ENCODE measurements around the gene PRRT1B.
A peak's percentile ranks its signal among the peaks of the same experiment; 100 is the strongest.

The PRRT1B gene

DNA sequence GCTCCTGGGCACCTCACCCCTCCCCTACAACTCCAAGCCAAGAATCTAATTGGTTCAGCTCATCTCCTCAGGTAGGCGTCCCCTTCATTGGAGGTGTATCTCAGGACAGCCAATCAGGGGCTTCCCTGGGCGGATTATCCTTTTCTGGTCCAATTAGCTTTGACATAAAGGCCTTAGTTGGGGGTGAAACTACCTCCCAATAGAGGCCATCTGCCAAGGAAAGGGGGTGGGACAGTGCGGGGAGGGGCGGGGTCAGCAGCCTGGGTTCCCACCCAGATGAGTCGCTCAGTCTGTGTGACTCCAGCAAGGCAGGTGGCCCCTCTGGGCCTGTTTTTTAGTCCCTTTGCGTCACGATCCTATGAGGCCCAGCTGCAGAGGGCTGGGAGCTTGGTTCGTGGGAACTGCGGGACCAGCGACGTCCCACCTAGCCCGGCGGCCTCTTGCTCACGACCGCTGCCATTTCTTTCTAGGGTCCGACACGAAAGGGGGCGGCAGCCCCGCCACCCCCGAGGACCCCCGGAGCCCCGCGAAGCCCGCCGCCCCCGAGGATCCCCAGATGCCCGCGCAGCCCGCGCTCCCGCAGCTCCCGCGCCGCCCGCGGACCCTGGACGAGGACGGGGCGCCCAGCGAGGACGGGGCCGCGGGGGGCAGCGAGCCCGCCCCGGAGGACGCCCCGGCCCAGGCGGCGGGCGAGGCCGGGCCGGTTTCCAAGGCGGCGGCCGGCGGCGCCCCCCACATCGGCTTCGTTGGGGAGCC lies 8.9 kb downstream of the PRRT1B start:
- DNase-seq, result no peak

DNA sequence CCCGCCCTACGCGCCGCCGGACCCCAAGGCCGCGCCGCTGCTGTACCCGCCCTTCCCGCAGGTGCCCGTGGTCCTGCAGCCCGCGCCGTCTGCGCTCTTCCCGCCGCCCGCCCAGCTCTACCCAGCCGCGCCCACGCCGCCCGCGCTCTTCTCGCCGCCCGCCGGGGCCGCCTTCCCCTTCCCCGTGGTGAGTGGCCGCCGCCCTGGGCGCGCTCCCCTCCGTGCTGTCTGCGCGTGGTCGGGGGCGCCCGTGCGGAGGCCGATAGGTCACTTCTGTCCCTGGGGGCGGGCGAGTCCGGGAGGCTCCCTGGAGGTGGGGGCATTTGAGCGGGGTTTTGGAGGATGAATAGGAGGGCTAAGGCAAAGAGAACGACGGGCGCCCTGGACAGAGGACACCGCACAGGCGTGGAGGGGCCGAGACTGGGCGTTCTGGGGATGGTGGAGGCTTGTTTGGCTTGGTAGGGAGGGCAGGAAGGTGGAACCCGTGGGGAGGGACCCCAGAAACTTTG lies 9.6 kb downstream of the PRRT1B start:
- no peak for DNase-seq

- DNase-seq, result no peak
Measured at GRCh38 chr9:131555841-131556673, 10.7 kb downstream of the PRRT1B start.

DNA sequence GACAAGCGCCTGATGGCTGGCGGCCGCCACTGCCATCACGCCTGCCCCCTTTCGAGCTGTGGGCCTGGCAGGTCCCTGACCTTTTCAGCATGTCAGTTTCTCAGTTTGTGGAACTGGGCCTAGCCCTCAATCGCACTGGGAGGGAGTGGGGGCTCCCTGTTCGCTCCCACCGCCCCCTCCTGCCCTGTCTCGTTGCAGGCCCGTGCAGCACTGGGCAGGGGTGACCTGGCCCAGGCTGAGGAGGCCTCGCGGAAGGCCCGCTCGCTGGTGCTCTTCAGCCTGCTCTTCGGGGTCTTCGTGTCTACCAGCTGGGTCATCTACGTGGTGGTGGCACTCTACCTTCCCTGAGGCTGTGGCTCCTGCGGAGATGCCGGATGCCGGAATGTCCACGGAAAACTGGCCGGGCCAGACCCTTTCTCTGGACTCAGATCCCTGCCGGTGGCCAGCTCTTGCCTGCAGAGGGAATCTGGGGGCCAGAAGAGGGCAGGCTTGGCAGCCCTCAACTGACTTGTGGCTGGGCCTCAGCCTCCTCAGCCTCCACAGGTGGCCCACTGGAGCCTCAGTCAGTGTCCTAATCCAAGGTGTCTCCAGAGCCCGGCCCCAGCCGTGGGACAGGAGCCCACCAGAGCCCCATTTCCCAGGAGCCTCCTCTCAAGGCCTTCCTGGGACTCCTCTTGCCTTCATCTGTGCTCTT lies 12.7 kb downstream of the PRRT1B start:
- no peak for DNase-seq

GRCh38 chr9:131559421-131560000 lies 14.2 kb downstream of the PRRT1B start:
- DNase-seq, result no peak

DNA sequence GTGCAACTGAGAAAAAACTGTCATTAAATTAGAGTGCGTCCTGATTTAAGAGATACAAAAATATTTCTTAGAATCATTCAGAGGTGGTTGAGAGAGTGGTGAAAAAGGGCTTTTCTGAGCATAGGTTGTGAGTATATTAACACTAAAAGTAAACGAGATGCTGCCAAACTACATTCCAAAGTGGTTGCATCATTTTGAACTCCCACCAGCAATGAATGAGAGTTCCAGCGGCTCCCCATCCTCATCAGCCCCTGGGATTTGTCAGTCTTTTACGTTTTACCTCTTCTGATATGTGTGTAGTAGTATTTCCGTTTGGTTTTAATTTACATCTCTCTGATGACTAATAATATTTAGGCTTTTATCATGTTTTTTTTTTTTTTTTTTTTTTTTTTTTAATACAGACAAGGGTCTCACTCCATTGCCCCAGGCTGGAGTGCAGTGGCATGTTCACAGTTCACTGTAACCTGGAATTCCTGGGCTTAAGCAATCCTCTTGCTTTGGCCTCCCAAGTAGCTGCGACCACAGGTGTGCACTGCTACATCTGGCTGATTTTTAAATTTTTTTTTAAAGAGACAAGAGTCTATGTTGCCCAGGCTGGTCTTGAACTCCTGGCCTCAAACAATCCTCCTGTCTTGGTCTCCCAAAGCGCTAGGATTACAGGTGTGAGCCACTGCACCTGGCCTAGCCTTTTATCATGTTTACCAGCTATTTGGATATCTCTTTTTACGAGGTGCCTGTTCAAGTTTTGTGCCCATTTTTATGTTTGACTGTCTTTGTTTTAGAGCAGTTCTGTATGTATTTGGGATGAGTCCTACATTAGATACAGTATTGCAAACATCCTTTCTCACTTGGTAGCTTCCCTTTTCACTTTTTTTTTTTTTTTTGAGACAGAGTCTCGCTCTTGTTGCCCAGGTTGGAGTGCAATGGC lies 17.0 kb downstream of the PRRT1B start:
- DNase-seq, result no peak

- DNase-seq, result no peak
Measured at GRCh38 chr9:131565369-131565768, 20.0 kb downstream of the PRRT1B start.

DNA sequence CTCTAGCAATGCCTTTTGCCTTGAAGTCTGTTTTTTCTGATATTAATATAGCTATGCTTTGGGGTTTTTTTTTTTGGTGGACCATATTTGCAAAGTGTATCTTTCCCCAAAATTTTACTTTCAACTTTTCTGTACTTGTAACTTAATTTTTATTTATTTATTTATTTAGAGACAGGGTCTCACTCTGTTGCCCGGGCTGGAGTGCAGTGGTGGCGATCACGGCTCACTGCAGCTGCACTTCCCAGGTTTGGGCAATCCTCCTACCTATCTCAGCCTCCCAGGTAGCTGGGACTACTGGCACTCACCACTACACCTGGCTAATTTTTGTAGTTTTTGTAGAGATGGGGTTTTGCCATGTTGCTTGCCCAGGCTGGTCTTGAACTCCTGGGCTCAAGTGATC lies 20.8 kb downstream of the PRRT1B start:
- no peak for DNase-seq

DNA sequence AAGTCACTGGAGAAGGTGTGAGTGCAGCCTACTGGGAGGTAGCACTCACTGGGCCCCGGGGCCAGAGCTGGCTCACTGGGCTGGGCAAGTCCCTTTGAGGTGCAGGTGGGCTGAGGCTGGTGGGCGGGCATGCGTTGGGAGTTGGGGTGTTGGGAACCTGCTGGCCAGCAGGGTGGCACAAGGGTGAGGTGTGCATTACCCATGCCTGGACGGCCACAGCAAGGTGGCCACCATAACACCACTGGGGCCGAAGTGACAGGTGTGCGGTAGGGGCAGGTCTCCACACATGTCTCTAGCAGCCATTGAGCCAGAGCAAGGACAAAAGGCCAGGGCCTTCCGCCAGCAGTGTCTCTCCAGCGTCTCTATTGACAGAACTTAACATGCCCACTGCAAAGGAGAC lies 22.6 kb downstream of the PRRT1B start:
- DNase-seq, result no peak

- no peak for DNase-seq
Measured at GRCh38 chr9:131574730-131575640, 29.7 kb downstream of the PRRT1B start.

- no peak for DNase-seq
Measured at GRCh38 chr9:131575946-131576853, 30.9 kb downstream of the PRRT1B start.

- DNase-seq, result no peak
Measured at GRCh38 chr9:131577005-131578000, 32.0 kb downstream of the PRRT1B start.

- no peak for DNase-seq
Measured at GRCh38 chr9:131578021-131578420, 32.7 kb downstream of the PRRT1B start.

DNA sequence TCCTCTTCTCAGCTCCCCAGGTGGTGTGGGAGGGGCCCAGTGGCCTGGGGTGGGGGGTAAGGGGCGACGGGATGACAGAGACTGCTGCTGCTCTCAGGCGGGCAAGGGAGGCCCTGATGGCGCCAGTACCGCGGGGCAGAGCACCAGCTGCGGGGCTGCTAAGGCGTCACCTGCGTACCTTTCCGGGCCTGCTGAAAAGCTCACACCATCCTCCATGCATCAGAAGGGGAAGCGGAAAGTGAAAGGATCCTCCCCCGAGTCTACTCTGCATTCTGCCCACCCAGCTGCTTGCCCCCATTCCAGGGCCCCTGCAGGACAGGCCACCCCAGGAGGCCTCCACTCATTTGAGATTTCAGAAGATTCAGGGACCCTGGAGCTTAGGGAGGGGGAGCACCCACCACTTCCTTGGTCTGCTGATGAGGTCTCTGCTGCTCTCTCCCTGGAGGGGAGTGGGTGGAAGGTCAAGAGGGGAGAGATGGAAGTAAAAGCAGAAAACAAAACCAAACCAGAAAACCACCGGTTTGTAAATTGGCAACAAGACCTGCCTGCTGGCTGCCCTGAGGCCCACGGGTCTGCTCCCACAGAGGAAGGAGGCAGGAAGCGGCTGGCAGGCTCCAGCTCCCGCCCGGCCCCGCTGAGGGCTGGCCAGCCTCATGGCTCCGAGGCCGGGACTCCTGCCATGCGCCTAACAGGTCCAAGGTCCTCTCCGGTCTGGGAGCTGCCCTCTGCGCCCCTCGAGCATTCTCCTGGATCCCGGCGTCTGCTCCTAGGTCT lies 33.6 kb downstream of the PRRT1B start:
- DNase-seq, result peak; percentile 42

GRCh38 chr9:131579789-131580211 lies 34.5 kb downstream of the PRRT1B start:
- DNase-seq, result no peak

DNA sequence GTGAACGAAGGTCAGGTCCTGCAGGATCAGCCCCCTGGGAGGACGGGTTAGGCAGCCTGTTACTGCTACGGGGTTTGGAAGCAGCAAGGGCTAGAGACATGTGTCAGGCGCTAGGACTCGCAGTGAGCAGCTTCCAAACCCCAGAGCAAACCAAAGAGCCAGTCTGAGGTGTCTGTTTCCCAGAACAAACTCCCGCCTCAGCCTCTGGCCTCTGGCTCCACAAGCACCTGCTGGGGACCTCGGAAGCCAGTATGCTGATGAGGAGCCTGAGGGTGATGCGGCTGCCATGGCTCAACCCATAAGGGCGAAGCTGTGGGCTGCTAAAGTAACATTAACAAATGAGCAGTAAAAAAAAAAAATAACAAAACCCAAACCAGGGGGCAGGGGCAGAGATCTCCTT lies 35.0 kb downstream of the PRRT1B start:
- DNase-seq, result no peak

DNA sequence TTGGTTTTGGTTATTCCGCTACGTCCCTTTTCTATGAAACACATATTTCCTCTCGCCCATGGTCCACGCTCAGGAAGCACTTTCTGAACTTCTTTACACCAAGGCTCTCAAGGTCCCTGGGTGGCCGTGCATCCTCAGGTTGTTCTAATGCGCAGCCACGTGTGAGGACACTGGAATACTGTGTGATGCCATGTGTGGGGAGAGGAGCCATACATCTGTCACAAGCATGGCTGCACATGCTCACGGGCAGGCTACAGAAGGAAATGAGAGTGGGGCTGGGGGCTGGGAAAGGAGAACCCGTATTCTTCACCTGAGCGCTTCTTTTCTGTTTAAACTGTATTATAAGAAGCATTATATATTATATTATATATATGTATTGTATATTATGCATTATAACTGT lies 36.7 kb downstream of the PRRT1B start:
- no peak for DNase-seq

All from stimulated activated CD4-positive, alpha-beta T cell treated with anti-CD3 and anti-CD28 coated beads, Interleukin-4, amount 100 ng/mL, for 24 hours (primary cell).